PFSK-1 (cell line): Measurements from ENCODE around the gene IL1R2.
A peak's percentile ranks its signal among the peaks of the same experiment; 100 is the strongest.

Experiments used
- FOXP2 ChIP-seq: optimal IDR thresholded peaks from 2 replicates; pipeline ENCODE3; 2011; ENCODE audit warnings: borderline replicate concordance, control low read depth, inconsistent platforms; ENCODE audit not compliant: insufficient read depth; ENCODE audit errors: extremely low read length, extremely low read depth
- POLR2AphosphoS5 ChIP-seq: IDR thresholded peaks from 2 replicates; pipeline ENCODE4 v1.6.1; 2012; ENCODE audit warnings: low read depth, mild to moderate bottlenecking, control low read depth, low read length, moderate library complexity
- SIN3A ChIP-seq: IDR thresholded peaks from 2 replicates; pipeline ENCODE4 v1.6.1; 2012; ENCODE audit warnings: mild to moderate bottlenecking, low read length, moderate library complexity, borderline replicate concordance; ENCODE audit not compliant: insufficient read depth
- TAF1 ChIP-seq: IDR thresholded peaks from 2 replicates; pipeline ENCODE4 v1.6.1; 2012; ENCODE audit warnings: low read length, control low read depth, borderline replicate concordance; ENCODE audit not compliant: insufficient read depth
- TF ChIP-seq, protein P1 (sequence below), 2 experiments: IDR thresholded peaks; 2 replicates each; pipeline versions ENCODE4 v1.6.1 to v1.8.0; 2011 to 2012; ENCODE audit warnings: low read depth in 2 of 2, low read length in 2 of 2, control low read depth in 1 of 2, inconsistent platforms in 1 of 2, mild to moderate bottlenecking in 1 of 2, moderate library complexity in 1 of 2; ENCODE audit not compliant: insufficient read depth in 1 of 2

IL1R2 gene

DNA sequence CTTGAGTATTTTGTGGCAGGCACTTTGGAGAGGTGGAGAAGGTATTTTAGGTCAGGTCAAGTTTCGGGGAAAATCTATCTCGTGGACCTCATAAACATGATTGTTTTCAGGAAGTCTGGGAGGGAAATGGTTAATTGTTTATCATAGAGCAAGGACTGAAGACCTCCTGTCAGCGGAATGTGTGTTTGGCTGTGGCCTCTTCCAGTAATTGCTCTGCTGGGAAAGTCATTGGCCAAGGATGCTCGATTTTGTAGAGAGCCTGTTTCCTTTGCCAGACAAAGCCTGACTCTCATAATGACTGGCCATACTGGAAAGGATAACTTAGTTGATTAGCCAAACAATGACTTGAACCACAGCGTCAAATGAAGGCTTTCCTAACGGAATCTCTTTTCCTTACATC, 30.0 kb downstream of the IL1R2 start:
- TF ChIP-seq TAF1 (no peak), SIN3A (no peak), POLR2AphosphoS5 (no peak), FOXP2 (peak; percentile 67)
- TF ChIP-seq, protein P1, sequence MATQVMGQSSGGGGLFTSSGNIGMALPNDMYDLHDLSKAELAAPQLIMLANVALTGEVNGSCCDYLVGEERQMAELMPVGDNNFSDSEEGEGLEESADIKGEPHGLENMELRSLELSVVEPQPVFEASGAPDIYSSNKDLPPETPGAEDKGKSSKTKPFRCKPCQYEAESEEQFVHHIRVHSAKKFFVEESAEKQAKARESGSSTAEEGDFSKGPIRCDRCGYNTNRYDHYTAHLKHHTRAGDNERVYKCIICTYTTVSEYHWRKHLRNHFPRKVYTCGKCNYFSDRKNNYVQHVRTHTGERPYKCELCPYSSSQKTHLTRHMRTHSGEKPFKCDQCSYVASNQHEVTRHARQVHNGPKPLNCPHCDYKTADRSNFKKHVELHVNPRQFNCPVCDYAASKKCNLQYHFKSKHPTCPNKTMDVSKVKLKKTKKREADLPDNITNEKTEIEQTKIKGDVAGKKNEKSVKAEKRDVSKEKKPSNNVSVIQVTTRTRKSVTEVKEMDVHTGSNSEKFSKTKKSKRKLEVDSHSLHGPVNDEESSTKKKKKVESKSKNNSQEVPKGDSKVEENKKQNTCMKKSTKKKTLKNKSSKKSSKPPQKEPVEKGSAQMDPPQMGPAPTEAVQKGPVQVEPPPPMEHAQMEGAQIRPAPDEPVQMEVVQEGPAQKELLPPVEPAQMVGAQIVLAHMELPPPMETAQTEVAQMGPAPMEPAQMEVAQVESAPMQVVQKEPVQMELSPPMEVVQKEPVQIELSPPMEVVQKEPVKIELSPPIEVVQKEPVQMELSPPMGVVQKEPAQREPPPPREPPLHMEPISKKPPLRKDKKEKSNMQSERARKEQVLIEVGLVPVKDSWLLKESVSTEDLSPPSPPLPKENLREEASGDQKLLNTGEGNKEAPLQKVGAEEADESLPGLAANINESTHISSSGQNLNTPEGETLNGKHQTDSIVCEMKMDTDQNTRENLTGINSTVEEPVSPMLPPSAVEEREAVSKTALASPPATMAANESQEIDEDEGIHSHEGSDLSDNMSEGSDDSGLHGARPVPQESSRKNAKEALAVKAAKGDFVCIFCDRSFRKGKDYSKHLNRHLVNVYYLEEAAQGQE (IDR thresholded peaks at IDR 0.05; ENCODE audit: insufficient read depth in 1 of 2, low read depth in 2 of 2, low read length in 2 of 2) = no peak

DNA sequence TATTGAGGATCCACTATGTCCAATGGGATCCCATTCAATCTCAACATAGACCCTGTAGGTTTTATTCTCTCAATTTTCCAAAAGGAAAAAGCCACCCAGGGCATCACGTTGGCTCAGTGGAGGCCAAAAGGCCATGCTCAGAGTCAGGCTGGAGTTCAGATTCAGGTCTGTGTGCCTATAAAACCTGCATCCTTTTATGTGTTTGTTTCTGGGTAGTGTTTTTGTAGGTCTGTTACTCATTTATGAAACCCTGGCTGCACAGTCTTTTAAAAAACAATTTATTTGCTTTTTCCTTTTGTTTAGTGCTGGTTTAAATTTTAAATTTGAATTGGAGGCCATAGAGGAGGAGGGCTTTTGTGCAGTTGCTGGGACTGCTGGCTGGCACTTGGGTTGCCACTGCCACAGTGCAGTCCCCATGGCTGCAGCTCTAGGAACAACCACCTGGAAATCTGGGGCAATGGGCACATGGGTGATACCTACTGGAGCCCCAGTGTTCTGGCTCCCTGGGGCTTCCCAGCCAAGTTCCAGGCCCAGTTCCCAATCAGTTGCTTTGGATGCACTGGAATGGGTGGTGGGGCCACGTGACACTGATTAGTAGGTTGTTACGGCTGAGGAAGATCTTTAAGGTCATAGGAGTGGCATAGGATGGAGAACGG, 31.3 kb downstream of the IL1R2 start:
- TF ChIP-seq FOXP2 (no peak), SIN3A (no peak), TAF1 (no peak), POLR2AphosphoS5 (no peak)
- TF ChIP-seq, protein P1 (IDR thresholded peaks at IDR 0.05; ENCODE audit: insufficient read depth in 1 of 2, low read depth in 2 of 2, low read length in 2 of 2) = no peak

DNA sequence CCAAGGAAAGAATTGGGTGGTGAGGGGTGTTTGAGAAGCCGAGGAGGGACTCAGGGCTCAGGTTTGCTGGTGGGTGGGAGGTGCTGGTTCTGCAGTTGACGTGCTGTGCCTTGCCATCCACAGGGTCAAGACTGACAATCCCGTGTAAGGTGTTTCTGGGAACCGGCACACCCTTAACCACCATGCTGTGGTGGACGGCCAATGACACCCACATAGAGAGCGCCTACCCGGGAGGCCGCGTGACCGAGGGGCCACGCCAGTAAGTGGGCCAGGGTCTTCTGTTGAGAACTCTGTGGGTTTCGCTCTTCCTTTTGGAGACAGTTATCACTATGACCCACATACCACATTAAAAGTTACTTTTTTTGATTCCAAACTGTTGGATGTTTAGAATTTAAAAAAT, 32.6 kb downstream of the IL1R2 start:
- TF ChIP-seq TAF1 (no peak), POLR2AphosphoS5 (no peak), FOXP2 (no peak), SIN3A (no peak)

DNA sequence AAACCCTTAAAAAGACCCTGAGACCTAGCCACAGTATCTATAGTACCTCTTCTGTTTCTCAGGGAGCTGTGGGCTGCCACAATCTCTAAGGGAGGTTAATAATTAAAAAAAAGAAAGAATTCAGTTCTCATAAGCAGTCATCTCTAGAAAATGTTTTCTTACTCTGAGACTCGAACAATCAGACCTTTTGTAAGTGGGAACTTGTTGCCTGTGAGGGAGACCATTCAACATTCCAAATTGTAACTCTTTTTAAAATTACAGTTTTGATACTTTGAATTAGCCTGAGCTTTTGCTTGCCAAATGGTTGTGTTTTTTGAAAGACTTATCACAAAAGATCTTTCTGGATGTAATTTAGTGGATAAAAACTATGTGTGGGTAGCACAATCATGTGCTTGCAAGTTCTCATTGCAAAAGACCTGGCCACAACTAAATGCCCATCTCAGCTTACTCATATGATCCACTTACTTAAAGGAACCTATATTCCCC, 33.3 kb downstream of the IL1R2 start:
- no peak for TF ChIP-seq POLR2AphosphoS5
- no peak for TF ChIP-seq FOXP2
- TF ChIP-seq, protein P1 (IDR thresholded peaks at IDR 0.05; ENCODE audit: insufficient read depth in 1 of 2, low read depth in 2 of 2, low read length in 2 of 2) = no peak
- TF ChIP-seq SIN3A = no peak
- no peak for TF ChIP-seq TAF1

DNA sequence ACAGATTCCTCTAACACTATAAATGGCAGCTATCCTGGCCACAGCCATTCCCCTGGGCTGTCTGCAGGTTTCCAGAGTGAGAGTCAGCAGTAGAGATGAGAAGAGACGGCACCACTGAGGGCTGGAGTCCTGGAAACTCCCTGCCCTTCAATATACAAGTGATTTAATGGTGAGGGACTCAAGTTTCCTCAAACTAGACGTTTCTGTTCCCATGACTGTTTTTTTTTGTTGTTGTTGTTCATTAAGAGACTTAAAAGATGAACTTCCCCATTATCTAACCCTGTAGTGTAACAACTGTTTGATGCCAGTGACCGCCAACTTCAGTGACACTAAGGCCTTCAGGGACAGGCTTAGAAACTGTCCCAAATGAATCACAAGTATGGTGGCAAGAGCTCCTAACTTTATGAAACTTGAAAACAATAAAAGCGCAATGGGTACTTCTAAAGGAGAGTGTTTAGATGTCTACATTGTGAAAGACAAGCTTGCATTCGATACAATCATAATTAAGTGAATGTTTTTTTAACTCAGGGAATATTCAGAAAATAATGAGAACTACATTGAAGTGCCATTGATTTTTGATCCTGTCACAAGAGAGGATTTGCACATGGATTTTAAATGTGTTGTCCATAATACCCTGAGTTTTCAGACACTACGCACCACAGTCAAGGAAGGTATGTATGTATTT, 34.0 kb downstream of the IL1R2 start:
- TF ChIP-seq POLR2AphosphoS5 (no peak), TAF1 (no peak), FOXP2 (no peak), SIN3A (no peak)
- TF ChIP-seq, protein P1 (IDR thresholded peaks at IDR 0.05; ENCODE audit: insufficient read depth in 1 of 2, low read depth in 2 of 2, low read length in 2 of 2) = no peak
